Measurements from ENCODE around the gene RASSF1. TPM values are rescaled to one million over a fixed set of nuclear protein-coding genes. Genes with fewer than 3 reads are reported as not detected.
A peak's percentile ranks its signal among the peaks of the same experiment; 100 is the strongest.

The RASSF1 gene
- total RNA-seq, 1 experiment from 2014 or later = 15.8 TPM

- Histone ChIP-seq H2BK20ac (ENCODE audit: low read depth, low read length, poor library complexity, severe bottlenecking) (no peak overlapping the region), H2AK5ac (ENCODE audit: insufficient read length, low read length) (no peak overlapping the region), H3K4me1 (ENCODE audit: insufficient read depth, low read length) (peaks cover 4% of the 10 kb centered on the region; the same call in 1 of the 2 replicates), H3K4ac (ENCODE audit: low read depth, low read length) (no peak overlapping the region), H3K56ac (ENCODE audit: insufficient read length, low read depth, low read length) (no peak overlapping the region), H3K23ac (ENCODE audit: insufficient read length, low read depth, low read length) (no peak overlapping the region), H2BK120ac (ENCODE audit: low read depth, low read length, poor library complexity, severe bottlenecking) (no peak overlapping the region), H3T11ph (ENCODE audit: low read length) (no peak overlapping the region), H4K5ac (ENCODE audit: insufficient read length, low read depth, low read length) (no peak overlapping the region), H3K79me1 (ENCODE audit: insufficient read depth, low read depth, low read length, poor library complexity, severe bottlenecking) (peaks cover 6% of the 10 kb centered on the region), H4K91ac (ENCODE audit: insufficient read length, low read depth, low read length) (no peak overlapping the region), H4K8ac (replicated peaks; ENCODE audit: insufficient read length, low read depth, low read length) (no peak overlapping the region), H3K14ac (ENCODE audit: insufficient read depth, low read length) (no peak overlapping the region), H3K79me2 (ENCODE audit: insufficient read depth, low read length) (peaks cover 9% of the 10 kb centered on the region; the same call in 1 of the 2 replicates), H3K23me2 (ENCODE audit: insufficient read length, low read depth, low read length, poor library complexity, severe bottlenecking) (peaks cover 16% of the 10 kb centered on the region), H3K27ac (ENCODE audit: insufficient read length, low read depth, low read length) (no peak overlapping the region), H3K9me3 (ENCODE audit: control insufficient read depth, low read depth, low read length) (no peaks in the 10 kb centered on the region), H3K9ac (ENCODE audit: extremely low read depth, insufficient read length, low read length) (no peak overlapping the region), H2BK12ac (ENCODE audit: insufficient read length, low read depth, low read length) (no peak overlapping the region), H4K20me1 (ENCODE audit: control insufficient read depth, insufficient read depth, insufficient read length) (no peaks in the 10 kb centered on the region), H2BK5ac (ENCODE audit: insufficient read length, low read length) (no peak overlapping the region), H2AFZ (ENCODE audit: low read length) (no peak overlapping the region), H2BK15ac (ENCODE audit: low read depth, low read length) (no peak overlapping the region), H3K18ac (ENCODE audit: insufficient read length, low read depth, low read length) (no peak overlapping the region), H3K4me2 (ENCODE audit: insufficient read depth, insufficient read length, low read length) (no peak overlapping the region), H3K27me3 (ENCODE audit: insufficient read depth, low read length) (no peaks in the 10 kb centered on the region)
- peak overlapping the region in 1 of 2 experiments; percentile 15; a peak in 2 of 5 replicates for H3K4me3 Mint-ChIP-seq
- peaks cover 37 to 38% of the 10 kb centered on the region in 2 experiments for H3K4me1 Mint-ChIP-seq
- no peak overlapping the region for H3K27ac Mint-ChIP-seq
- WGBS (ENCODE audit: extremely low coverage, insufficient read length, low lambda C conversion rate) = no CpG with 5 or more reads among the region's 5 CpGs
- TF ChIP-seq CTCF (conservative IDR thresholded peaks at IDR 0.05) = no peak
- H3K27me3 Mint-ChIP-seq (ENCODE audit: low read depth) = no peaks in the 10 kb centered on the region; the same call in 1 of the 2 replicates
- no peaks in the 10 kb centered on the region for H3K9me3 Mint-ChIP-seq
- peaks cover 15 to 28% (median 27%) of the 10 kb centered on the region in 3 experiments for H3K36me3 Mint-ChIP-seq (ENCODE audit: insufficient read depth in 1 of 3, low read depth in 3 of 3)
- no peak for DNase-seq
Measured at GRCh38 chr3:50354186-50354764, 13.6 kb upstream of the RASSF1 start.
